ENCODE results near the gene AQR.
"Not testable (repeated sequence)": the region's sequence is repeated elsewhere in the genome, so short reads cannot be mapped to it uniquely, and the experiment has no call there.

Gene AQR

GRCh38 chr15:34810443-34811129 is 159.0 kb downstream of the AQR start:
- no peak for DNase-seq

GRCh38 chr15:34809186-34809585 is 160.4 kb downstream of the AQR start:
- DNase-seq: no peak

GRCh38 chr15:34808016-34808415 is 161.5 kb downstream of the AQR start:
- DNase-seq: no peak

- not testable (repeated sequence) for DNase-seq
Measured at GRCh38 chr15:34807241-34807640, 162.3 kb downstream of the AQR start.

GRCh38 chr15:34804776-34805175 is 164.8 kb downstream of the AQR start:
- DNase-seq: no peak

GRCh38 chr15:34804113-34804512 is 165.4 kb downstream of the AQR start:
- DNase-seq: peak; percentile 34

- DNase-seq: no peak
Measured at GRCh38 chr15:34802803-34803750, 166.5 kb downstream of the AQR start.

GRCh38 chr15:34802371-34802770 is 167.2 kb downstream of the AQR start:
- DNase-seq: no peak
